Measurements from ENCODE around the gene AK2.
"Not testable (repeated sequence)": the region's sequence is repeated elsewhere in the genome, so short reads cannot be mapped to it uniquely, and the experiment has no call there.

AK2 gene

DNA sequence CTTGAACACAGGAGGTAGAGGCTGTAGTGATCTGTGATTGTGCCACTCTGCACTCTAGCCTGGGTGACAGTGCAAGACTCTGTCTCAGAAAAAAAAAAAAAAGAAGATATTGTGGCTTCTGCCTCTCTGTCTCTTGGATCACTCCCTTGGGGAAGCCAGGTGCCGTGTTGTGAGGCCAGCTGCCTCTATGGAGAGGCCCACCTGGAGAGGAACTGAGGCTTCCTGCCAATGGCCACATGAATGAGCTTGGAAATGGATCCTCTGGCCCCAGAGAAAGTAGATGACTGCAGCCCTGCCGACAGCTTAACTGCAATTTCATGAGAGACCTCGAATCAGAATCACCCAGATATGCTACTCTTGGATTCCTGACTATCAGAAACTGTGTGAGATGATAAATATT, 19.7 kb upstream of the AK2 start:
- in situ Hi-C loops (cut with MboI; ENCODE audit: low pct_unique_long_range_greater_than_20kb, low sequenced_read_pairs), result no loop called here
- DNase-seq, result no peak

DNA sequence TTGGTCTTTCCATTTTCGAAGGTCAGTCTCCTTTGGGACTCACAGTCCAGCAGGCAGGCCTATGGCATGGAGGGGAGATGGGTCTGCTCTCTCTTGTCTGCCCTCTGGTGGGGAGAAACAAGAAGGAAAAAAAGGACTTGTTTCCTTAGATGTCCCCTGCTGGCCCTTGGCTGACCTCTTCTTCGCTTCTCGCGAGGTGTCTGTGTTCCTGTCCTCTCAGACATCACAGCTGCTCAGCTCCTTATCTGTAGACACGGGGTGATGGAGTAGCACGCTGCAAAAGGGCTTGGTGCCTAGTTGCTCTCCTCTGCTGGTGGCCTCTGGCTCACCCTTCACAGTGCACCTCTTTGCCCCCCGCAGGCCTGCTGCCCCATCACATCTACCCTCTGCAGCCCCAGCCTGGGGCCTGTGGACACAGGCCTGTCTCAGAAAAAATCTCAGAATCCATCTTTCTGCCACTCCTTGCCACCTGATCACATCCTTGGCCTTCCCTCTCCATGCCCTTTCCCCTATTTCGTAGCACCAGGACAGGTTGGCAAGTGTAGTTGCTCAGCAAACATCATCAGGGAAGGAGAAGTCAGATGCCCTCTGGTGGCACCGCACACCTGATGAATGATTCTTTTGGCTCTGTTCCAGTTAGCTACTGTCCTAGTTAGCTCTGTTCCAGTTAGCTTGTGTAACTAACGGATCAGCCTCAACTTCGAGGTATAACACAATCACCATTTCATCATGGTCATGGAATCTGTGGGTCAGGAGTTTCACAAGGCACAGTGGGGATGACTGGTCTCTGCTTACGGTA, 18.7 kb upstream of the AK2 start:
- in situ Hi-C loops (cut with MboI; ENCODE audit: low pct_unique_long_range_greater_than_20kb, low sequenced_read_pairs), result no loop called here

DNA sequence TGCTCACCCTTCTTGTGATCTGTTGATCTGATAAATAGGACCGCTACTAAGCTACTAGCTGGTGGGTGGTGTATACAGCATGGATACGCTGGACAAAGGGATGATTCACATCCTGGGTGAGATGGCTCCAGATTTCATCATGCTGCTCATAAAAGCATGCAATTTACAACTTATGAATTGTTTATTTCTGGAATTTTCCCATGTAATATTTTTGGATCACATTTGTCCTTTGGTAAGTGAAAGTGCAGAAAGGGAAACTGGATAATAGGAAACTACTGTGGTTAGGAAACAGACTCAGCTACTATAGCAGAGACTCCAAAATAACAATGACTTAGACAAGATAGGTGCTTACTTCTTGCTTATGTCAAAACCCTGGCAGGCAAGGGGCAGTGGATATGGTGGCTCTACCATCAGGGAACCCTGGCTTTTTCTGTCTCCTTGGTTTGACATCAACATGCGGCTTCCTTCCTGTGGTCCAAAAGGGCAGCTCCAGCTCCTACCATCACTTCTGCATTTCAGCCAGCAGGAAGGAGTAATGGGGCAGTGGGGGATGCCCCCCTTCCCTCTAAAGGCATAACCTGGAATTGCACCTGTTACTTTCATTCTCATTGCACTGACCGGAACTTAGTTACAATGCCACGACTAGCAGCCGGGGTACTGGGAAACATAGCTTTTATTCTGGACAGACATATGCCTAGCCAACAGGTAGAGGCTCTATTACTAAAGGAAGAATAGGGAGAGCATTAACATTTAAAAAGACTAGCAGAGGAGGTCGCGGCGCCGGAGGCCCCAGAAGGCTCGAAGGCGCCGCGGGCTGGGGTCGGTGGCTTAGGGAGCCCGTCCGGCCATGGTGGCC, 13.8 kb upstream of the AK2 start:
- in situ Hi-C loops (cut with MboI; ENCODE audit: low pct_unique_long_range_greater_than_20kb, low sequenced_read_pairs), result no loop called here
- peak; percentile 42 for DNase-seq

More for the DNA sequence above, 18.7 kb upstream of the AK2 start:
- DNase-seq, result peak; percentile 68

DNA sequence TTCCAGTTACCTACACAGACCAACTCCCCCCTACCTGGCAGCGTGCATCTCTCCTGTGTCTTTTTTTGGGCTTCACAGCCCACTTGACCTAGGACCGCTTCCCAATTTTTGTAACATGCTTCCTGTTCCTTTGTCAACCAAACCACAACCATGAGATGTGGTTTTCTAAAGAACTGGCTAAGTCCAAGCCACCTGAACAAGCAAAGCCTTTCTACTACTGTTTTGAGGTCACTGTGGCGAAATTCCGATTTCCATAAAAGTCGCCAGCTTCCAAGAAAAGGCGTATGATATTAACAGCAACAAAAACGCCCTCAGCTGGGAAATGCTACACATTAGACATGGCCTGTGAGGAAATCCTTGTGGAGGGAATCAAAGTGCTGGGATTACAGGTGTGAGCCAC, 12.7 kb upstream of the AK2 start:
- peak; percentile 86 for DNase-seq
- in situ Hi-C loops (cut with MboI; ENCODE audit: low pct_unique_long_range_greater_than_20kb, low sequenced_read_pairs), result no loop called here

DNA sequence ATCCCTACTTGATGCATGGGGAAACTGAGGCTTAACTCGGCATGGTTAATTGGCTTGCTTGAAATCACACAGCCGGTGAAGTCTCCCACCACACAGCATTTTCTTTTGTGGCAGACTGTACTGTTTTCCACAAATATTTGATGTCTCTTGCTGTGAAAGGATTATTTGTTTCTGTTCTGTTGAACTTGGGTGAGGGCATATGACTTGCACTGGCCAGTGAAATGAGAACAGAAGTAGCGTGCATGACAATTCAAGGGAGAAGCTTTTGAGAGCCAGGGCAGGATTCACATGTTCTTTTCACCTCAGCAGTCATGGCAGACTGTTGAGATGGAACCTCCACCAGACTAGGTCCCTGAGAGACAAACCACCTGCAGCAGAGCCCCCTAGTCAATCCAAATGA, 11.7 kb upstream of the AK2 start:
- DNase-seq, result no peak
- in situ Hi-C loops (cut with MboI; ENCODE audit: low pct_unique_long_range_greater_than_20kb, low sequenced_read_pairs), result no loop called here

DNA sequence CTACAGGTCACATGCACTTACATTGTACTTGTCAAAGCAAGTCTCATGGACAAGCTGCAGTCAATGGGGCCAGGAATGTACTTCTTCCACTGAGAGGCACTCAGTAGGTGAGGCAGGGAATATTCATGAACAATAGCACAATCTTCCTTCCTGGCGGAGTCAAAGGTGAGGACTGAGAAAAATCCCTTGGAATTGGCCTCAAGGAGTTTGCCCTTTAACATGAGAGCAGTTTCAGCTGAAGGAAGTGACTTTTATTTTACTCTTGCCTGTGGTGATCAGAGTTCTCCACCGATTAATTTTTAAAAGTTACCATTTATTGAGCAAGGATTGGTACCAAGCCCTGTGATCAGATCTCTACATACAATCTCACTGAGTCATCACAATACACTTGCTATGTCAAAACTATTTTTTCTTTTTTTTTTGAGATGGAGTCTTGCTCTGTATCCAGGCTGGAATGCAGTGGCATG, 11.2 kb upstream of the AK2 start:
- no peak for DNase-seq
- in situ Hi-C loops (cut with MboI; ENCODE audit: low pct_unique_long_range_greater_than_20kb, low sequenced_read_pairs), result no loop called here

DNA sequence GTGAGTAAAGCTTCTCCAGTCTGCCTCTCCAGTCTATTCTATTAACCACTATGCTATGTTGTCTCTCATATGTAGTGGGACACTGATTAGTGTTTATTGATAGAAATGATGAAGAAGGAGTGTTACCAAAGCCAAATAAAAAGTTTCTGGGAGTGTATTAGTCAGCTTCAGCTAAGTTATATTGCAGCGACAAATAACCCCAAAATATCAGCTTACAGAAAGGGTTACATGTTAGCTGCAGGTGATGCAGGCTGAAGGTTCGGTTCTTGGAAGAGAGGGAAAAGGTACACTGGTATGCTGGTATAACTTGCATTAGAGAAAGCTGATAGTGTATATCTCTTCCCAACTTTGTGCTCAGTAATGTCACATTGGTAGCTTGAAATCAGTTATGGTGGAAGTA, 10.6 kb upstream of the AK2 start:
- in situ Hi-C loops (cut with MboI; ENCODE audit: low pct_unique_long_range_greater_than_20kb, low sequenced_read_pairs), result no loop called here
- no peak for DNase-seq

DNA sequence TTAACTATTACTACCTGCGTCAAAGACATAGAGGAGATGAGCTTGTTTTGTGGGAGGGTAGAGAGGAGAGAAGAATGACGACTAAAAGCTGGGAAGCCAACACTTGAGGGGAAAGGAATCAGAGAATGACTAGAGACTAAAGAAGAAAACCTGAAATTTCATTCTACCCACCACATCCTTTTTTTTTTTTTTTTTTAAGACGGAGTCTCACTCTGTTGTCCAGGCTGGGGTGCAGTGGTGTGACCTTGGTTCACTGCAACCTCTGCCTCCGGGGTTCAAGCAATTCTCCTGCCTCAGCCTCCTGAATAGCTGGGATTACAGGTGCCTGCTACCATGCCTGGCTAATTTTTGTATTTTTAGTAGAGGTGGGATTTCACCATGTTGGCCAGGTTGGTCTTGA, 9.6 kb upstream of the AK2 start:
- DNase-seq; in situ Hi-C loops (cut with MboI; ENCODE audit: low pct_unique_long_range_greater_than_20kb, low sequenced_read_pairs): not testable (repeated sequence)

DNA sequence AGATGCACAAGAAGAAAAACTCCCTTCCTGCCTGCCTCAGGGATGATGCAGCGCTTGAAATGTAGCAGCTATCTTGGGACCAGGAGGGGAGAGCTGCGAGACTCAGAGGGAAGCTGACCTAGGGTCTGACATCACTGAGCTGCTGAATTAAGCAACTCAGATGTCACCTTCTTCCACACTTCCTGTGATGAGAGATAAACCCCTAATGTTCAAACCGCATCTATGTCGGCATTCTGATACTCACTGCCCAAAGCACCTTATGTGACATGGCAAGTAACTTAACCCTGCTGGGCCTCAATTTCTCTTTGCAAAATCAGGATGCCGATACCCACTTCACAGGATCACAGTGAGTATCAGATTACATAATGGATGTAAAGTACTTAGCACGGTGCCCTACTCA, 9.1 kb upstream of the AK2 start:
- in situ Hi-C loops (cut with MboI; ENCODE audit: low pct_unique_long_range_greater_than_20kb, low sequenced_read_pairs), result no loop called here
- DNase-seq, result peak; percentile 71

DNA sequence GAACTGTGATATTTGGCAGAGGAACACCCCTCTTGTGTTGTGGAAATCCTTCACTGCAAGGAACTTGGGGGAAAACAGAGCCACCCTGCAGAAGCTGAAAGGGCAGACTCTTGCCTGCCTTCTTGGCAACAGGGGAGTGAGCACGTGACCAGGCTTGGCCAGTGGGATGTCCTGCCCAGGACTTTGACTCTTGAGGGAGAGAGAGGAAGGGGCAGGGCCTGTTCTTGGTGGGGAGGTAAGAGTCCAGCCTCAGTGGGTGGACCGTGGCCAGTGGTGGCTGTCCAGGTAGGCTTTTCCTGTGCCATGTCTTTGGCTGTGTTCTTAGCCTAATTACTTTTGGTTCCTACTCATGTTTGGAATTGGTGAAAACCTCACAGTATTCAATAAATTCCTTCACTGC, 8.6 kb upstream of the AK2 start:
- DNase-seq, result no peak
- in situ Hi-C loops (cut with MboI; ENCODE audit: low pct_unique_long_range_greater_than_20kb, low sequenced_read_pairs), result no loop called here

DNA sequence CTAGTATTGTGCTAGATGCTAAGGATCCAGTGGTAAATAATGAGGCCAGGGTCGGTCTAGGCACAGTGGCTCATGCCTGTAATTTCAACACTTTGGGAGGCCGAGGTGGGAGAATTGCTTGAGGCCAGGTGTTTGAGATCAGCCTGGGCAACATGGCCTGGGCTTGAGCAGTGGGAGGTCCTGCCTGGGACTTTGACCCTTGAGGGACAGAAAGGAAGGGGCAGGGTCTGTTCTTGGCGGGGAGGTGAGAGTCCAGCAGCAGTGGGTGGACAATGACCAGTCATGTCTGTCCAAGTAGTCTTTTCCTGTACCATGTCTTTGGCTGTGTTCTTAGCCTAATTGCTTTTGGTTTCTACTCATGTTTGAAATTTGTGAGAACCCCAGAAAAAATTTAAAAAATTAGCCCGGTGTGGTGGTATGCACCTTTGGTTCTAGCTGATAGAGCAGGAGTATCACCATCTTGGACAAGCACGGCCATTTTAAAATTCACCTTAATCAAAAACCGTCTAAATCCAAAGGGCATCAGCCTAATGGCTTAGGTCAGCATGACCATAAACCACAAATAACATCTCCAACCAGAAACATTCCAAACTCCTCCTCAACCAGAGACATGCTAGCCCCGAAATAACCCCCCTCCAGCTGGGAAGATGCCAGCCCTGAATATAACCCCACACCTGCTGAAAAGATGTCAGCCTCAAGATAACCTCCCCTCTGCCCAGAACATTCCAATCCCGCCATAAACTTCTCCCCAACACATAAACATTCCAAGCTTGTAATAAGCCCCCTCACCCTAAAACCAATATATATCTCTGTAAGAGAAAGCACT, 6.8 kb upstream of the AK2 start:
- in situ Hi-C loops (cut with MboI; ENCODE audit: low pct_unique_long_range_greater_than_20kb, low sequenced_read_pairs), result no loop called here
- no peak for DNase-seq

DNA sequence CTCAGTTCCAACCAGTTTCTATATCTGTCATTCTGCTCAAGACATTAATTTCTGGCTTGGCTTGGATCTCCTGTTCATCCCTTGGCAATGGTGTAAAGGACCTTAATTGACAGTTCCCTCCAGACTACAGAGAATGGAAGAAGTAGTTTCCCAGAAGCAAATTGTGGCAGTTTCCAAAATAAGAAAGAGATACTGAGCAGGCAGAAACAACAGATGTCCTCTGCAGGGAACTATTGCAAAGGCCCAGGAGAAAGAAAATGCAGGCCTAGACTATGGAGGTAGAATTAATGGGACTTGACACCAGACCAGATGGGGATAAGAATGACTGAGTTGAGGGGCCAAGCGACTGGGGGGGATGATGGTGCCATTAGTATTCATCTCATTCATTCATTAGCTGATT, 6.1 kb upstream of the AK2 start:
- in situ Hi-C loops (cut with MboI; ENCODE audit: low pct_unique_long_range_greater_than_20kb, low sequenced_read_pairs), result no loop called here
- DNase-seq, result no peak

DNA sequence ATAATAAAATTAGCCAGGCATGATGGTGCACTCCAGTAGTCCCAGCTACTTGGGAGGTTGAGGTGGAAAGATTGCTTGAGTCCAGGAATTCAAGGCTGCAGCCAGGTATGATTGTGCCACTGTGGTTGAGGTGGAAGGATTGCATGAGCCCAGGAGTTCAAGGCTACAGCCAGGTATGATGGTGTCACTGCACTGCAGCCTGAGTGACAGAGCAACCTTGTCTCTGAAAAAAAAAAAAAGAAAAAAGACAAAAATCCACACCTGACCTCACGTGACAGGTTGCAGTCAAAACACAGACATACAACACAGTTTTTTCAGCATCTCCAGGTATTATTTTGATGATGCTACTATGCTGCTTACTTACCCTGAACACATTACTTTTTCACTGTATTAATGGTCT, 4.3 kb upstream of the AK2 start:
- in situ Hi-C loops (cut with MboI; ENCODE audit: low pct_unique_long_range_greater_than_20kb, low sequenced_read_pairs), result no loop called here
- no peak for DNase-seq

DNA sequence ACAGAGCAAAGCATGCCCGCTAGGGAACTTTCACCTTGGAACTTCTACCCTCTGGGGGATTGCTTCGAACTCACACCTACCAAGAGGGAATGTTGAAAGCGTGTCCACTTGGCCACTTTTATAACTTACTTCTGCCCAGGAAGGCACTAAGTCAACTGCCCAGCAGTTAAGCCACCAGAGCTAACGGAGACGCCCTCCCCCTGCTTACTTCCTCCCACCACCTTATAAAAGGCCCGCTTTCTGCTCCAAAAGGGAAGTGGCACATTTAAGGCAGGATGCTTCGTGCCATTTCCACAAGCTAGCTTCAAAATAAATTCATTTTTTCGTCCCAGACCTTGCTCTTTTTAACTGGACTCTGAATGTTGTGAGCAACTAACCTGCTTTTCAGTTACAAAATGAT, 3.2 kb upstream of the AK2 start:
- in situ Hi-C loops (cut with MboI; ENCODE audit: low pct_unique_long_range_greater_than_20kb, low sequenced_read_pairs), result no loop called here
- peak; percentile 76 for DNase-seq

DNA sequence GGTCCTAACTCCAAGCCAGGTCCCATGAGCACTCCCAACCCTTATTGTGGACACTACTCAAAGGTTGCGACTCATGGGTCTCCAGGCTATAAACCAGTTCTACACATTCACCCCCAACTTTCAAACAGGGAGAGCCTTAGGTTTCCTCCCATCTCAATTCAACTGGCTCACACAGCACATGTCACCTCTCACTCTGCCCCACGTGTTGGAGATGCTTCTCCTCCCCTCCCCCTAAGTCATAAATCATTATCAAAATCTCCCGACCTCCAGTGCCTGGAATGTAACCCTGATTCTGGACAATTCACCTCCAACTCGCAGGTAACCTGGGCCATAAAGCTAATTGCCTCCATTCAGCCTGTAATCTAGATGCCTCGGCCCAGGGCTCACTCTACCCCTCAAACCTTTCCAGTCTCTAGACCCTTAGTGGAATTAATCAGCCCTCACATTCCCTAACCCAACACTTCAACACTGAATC, 595 bp downstream of the AK2 start:
- DNase-seq, result peak; percentile 59
- in situ Hi-C loops (cut with MboI; ENCODE audit: low pct_unique_long_range_greater_than_20kb, low sequenced_read_pairs), result no loop called here

DNA sequence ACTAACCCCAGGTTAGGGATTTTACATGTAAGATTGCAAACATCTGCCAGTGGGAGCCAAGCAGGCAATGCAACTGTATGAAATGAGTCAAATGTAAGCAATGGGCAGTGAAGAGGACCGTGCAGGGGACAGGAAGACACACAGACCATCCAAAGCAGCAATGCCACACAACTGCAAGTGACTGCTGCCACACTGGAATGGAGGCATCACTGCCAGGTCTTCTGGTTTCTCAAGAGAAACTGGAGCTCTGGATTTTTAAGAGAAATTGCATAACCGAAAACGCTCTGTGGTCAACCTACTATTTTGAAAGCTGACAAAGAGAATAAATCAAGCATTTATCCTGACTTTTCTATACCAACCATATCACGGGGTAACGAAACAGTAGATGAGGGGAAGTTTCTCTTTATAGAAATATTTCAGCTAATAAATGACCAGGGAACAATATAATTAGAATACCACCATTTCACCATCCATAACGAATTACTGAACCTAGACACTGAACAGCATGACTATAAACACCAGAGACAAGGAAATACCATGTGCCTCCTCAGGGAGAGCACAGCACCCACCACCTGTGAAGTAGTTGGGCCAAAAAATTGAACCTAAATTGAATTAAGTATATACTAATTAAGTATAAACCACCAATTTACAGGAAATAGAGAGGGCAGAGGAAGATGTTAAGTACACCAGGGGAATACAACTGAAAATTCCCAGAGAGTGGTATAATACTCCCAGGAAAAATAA, 4.4 kb downstream of the AK2 start:
- in situ Hi-C loops (cut with MboI; ENCODE audit: low pct_unique_long_range_greater_than_20kb, low sequenced_read_pairs), result no loop called here
- peak; percentile 29 for DNase-seq

DNA sequence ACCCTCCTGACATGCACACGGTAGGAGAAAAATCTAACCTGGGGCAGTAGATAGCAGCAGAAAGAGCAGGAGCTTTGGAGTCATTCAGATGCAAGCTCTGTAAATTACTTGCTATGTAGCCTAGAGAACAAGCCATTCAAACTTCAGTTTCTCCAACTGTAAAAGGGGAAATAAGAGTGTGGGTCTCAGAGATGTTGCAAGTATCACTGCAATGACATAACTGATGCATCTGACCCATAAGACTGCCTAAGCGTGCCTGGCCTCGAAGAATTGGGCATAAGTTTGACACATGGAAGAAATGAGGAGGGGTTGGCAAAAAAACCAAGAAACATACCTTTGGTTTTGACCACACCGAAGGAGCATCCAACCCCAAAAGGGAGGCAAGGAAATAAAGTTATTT, 5.2 kb downstream of the AK2 start:
- in situ Hi-C loops (cut with MboI; ENCODE audit: low pct_unique_long_range_greater_than_20kb, low sequenced_read_pairs), result no loop called here
- DNase-seq, result no peak

DNA sequence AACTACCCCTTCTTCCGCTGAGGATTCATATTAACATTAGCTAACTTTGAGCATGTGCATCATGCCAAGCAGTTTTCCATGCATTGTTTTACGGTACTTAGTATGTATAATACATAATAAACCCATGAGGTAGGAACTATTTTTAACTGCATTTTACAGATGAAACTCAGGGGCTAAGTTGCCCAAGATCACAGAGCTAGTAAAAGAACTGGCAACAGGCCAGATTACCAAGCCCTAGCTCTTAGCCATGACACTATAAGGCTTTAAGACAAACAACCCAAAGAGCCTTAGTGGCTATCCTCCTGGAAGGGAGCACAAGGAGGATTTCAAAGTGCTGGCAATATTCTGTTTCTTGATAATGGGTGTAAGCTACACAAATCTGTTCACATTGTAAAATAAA, 6.1 kb downstream of the AK2 start:
- in situ Hi-C loops (cut with MboI; ENCODE audit: low pct_unique_long_range_greater_than_20kb, low sequenced_read_pairs), result no loop called here
- no peak for DNase-seq

DNA sequence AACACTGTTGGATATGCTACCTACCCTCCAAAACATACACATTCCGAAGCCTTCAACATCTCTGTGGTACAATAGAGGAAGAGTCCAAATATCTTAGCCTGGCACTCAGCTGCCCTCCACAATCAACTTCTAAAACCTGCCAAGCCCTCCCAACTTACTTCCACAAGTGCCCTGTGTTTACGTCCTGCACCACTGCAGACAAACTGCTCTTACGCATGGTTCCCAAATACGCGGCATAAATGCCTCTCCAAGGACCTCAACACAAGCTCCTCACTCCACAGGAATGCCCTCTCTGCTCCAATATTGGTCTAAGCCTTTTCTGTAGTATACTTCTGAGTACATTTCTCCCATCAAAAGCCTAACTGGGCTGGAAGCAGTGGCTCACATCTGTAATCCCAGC, 6.8 kb downstream of the AK2 start:
- in situ Hi-C loops (cut with MboI; ENCODE audit: low pct_unique_long_range_greater_than_20kb, low sequenced_read_pairs), result no loop called here

More for the DNA sequence above, 6.8 kb downstream of the AK2 start:
- no peak for DNase-seq
